Activated T-cell treated with anti-CD3 and anti-CD28 coated beads, Interleukin-2, amount 50 U/mL, for 4 hours (primary cell): ENCODE data around the gene PPP1R12B. TPM values are rescaled to one million over a fixed set of nuclear protein-coding genes. Genes with fewer than 3 reads are reported as not detected.
"Not testable (repeated sequence)": the region's sequence is repeated elsewhere in the genome, so short reads cannot be mapped to it uniquely, and the experiment has no call there.

ENCODE experiments used
- ATAC-seq, 2 donors: fragments of 200-7000 bp; cut with Tn5 transposase; one replicate each; pipeline ENCODE4 v1.10.0; 2021
- DNase-seq: peaks from one replicate; pipeline ENCODE4 v3.0.0-alpha.2; 2020
- H3K27me3 Mint-ChIP-seq: one replicate; pipeline ENCODE4 v1.8.0; 2021; ENCODE audit warnings: low read depth, mixed read lengths
- H3K36me3 Mint-ChIP-seq: one replicate; pipeline ENCODE4 v1.8.0; 2022; ENCODE audit warnings: mixed read lengths; ENCODE audit not compliant: insufficient read depth
- H3K4me1 Mint-ChIP-seq: one replicate; pipeline ENCODE4 v1.8.0; 2021; ENCODE audit warnings: low read depth, mixed read lengths
- H3K4me3 Mint-ChIP-seq: one replicate; pipeline ENCODE4 v1.8.0; 2021; ENCODE audit warnings: mild to moderate bottlenecking, moderate library complexity, mixed read lengths
- H3K9me3 Mint-ChIP-seq: one replicate; pipeline ENCODE4 v1.8.0; 2021; ENCODE audit warnings: mixed read lengths
- total RNA-seq, 3 donors: library from RNA; stranded (reverse); gene quantifications; one replicate each; pipeline ENCODE4 v1.2.1, GENCODE V29; 2021

The PPP1R12B gene
- total RNA-seq, 3 donors from 2014 or later, result 4.7 to 8.1 (median 5.4) TPM

GRCh38 chr1:202589190-202589930, 240.9 kb downstream of the PPP1R12B start:
- ATAC-seq (no peak), DNase-seq (no peak)
- peaks cover under 1% of the 10 kb centered on the region for H3K36me3 Mint-ChIP-seq

GRCh38 chr1:202590126-202590525, 241.6 kb downstream of the PPP1R12B start:
- Mint-ChIP-seq H3K9me3 (no peaks in the 10 kb centered on the region), H3K4me1 (no peaks in the 10 kb centered on the region), H3K27me3 (no peaks in the 10 kb centered on the region), H3K4me3 (no peak overlapping the region), H3K36me3 (no peaks in the 10 kb centered on the region)
- ATAC-seq, result no peak
- DNase-seq, result no peak

More at GRCh38 chr1:202589190-202589930, 240.9 kb downstream of the PPP1R12B start:
- Mint-ChIP-seq H3K9me3 (no peaks in the 10 kb centered on the region), H3K4me1 (no peaks in the 10 kb centered on the region), H3K27me3 (no peaks in the 10 kb centered on the region), H3K4me3 (no peak overlapping the region)

GRCh38 chr1:202590975-202591411, 242.5 kb downstream of the PPP1R12B start:
- Mint-ChIP-seq H3K4me1 (no peaks in the 10 kb centered on the region), H3K36me3 (no peaks in the 10 kb centered on the region), H3K9me3 (no peaks in the 10 kb centered on the region), H3K27me3 (no peaks in the 10 kb centered on the region), H3K4me3 (no peak overlapping the region)
- DNase-seq (no peak), ATAC-seq (no peak)

GRCh38 chr1:202591515-202591914, 243.0 kb downstream of the PPP1R12B start:
- H3K27me3 Mint-ChIP-seq, result no peaks in the 10 kb centered on the region
- H3K36me3 Mint-ChIP-seq, result no peaks in the 10 kb centered on the region
- no peaks in the 10 kb centered on the region for H3K4me1 Mint-ChIP-seq
- H3K9me3 Mint-ChIP-seq, result no peaks in the 10 kb centered on the region
- no peak for DNase-seq
- no peak overlapping the region for H3K4me3 Mint-ChIP-seq
- ATAC-seq, result no peak

GRCh38 chr1:202592146-202592545, 243.6 kb downstream of the PPP1R12B start:
- Mint-ChIP-seq H3K4me3 (no peak overlapping the region), H3K27me3 (no peaks in the 10 kb centered on the region), H3K9me3 (no peaks in the 10 kb centered on the region), H3K4me1 (peaks cover 2% of the 10 kb centered on the region), H3K36me3 (no peaks in the 10 kb centered on the region)
- no peak for DNase-seq
- no peak for ATAC-seq

GRCh38 chr1:202593845-202594244, 245.3 kb downstream of the PPP1R12B start:
- ATAC-seq (no peak), DNase-seq (no peak)
- Mint-ChIP-seq H3K4me1 (peaks cover 3% of the 10 kb centered on the region), H3K4me3 (no peak overlapping the region), H3K36me3 (no peaks in the 10 kb centered on the region), H3K27me3 (no peaks in the 10 kb centered on the region), H3K9me3 (no peaks in the 10 kb centered on the region)

- Mint-ChIP-seq H3K4me3 (no peak overlapping the region), H3K9me3 (no peaks in the 10 kb centered on the region), H3K36me3 (no peaks in the 10 kb centered on the region), H3K4me1 (peaks cover 3% of the 10 kb centered on the region), H3K27me3 (no peaks in the 10 kb centered on the region)
- no peak for ATAC-seq
- no peak for DNase-seq
These were observed 248.1 kb downstream of the PPP1R12B start for GRCh38 chr1:202596638-202597037.

GRCh38 chr1:202597090-202597761, 248.7 kb downstream of the PPP1R12B start:
- ATAC-seq (no peak), DNase-seq (no peak)
- Mint-ChIP-seq H3K36me3 (no peaks in the 10 kb centered on the region), H3K9me3 (no peaks in the 10 kb centered on the region), H3K4me1 (peaks cover 3% of the 10 kb centered on the region), H3K27me3 (no peaks in the 10 kb centered on the region), H3K4me3 (no peak overlapping the region)

GRCh38 chr1:202599669-202600431, 251.4 kb downstream of the PPP1R12B start:
- peaks cover 3% of the 10 kb centered on the region for H3K4me1 Mint-ChIP-seq
- no peaks in the 10 kb centered on the region for H3K9me3 Mint-ChIP-seq
- ATAC-seq (peak in 1 of 2 donors; percentile 54), DNase-seq (no peak)
- H3K36me3 Mint-ChIP-seq, result no peaks in the 10 kb centered on the region
- H3K4me3 Mint-ChIP-seq, result no peak overlapping the region
- no peaks in the 10 kb centered on the region for H3K27me3 Mint-ChIP-seq

GRCh38 chr1:202600432-202601041, 252.0 kb downstream of the PPP1R12B start:
- DNase-seq (no peak), ATAC-seq (no peak)
- H3K4me1 Mint-ChIP-seq, result peaks cover 3% of the 10 kb centered on the region
- H3K4me3 Mint-ChIP-seq, result no peak overlapping the region
- H3K9me3 Mint-ChIP-seq, result no peaks in the 10 kb centered on the region
- H3K27me3 Mint-ChIP-seq, result no peaks in the 10 kb centered on the region
- H3K36me3 Mint-ChIP-seq, result no peaks in the 10 kb centered on the region

- Mint-ChIP-seq H3K4me3 (no peak overlapping the region), H3K27me3 (no peaks in the 10 kb centered on the region)
- DNase-seq, result no peak
These were observed 254.9 kb downstream of the PPP1R12B start for GRCh38 chr1:202603435-202603834.

GRCh38 chr1:202605515-202605914, 257.0 kb downstream of the PPP1R12B start:
- no peaks in the 10 kb centered on the region for H3K9me3 Mint-ChIP-seq
- no peaks in the 10 kb centered on the region for H3K27me3 Mint-ChIP-seq
- H3K36me3 Mint-ChIP-seq, result no peaks in the 10 kb centered on the region
- no peak for ATAC-seq
- no peak for DNase-seq
- H3K4me1 Mint-ChIP-seq, result no peaks in the 10 kb centered on the region
- H3K4me3 Mint-ChIP-seq, result no peak overlapping the region

More at GRCh38 chr1:202603435-202603834, 254.9 kb downstream of the PPP1R12B start:
- ATAC-seq, result no peak
- H3K9me3 Mint-ChIP-seq, result no peaks in the 10 kb centered on the region
- H3K4me1 Mint-ChIP-seq, result no peaks in the 10 kb centered on the region
- H3K36me3 Mint-ChIP-seq, result no peaks in the 10 kb centered on the region

GRCh38 chr1:202612036-202612435, 263.5 kb downstream of the PPP1R12B start:
- H3K36me3 Mint-ChIP-seq, H3K9me3 Mint-ChIP-seq, H3K4me3 Mint-ChIP-seq, DNase-seq, H3K27me3 Mint-ChIP-seq, ATAC-seq: not testable (repeated sequence)
- H3K4me1 Mint-ChIP-seq, result peaks cover 22% of the 10 kb centered on the region

GRCh38 chr1:202613571-202613970, 265.1 kb downstream of the PPP1R12B start:
- DNase-seq (no peak), ATAC-seq (no peak)
- H3K9me3 Mint-ChIP-seq, result no peaks in the 10 kb centered on the region
- no peaks in the 10 kb centered on the region for H3K36me3 Mint-ChIP-seq
- H3K27me3 Mint-ChIP-seq, result peaks cover 12% of the 10 kb centered on the region
- H3K4me3 Mint-ChIP-seq, result no peak overlapping the region
- H3K4me1 Mint-ChIP-seq, result peaks cover 22% of the 10 kb centered on the region
